CD4-positive, alpha-beta T cell treated with Interleukin-1 beta for 1 hour (primary cell): ENCODE measurements around the gene KIRREL3.

Experiments
- DNase-seq, 2 donors: peaks; one replicate each; pipeline ENCODE4 v3.0.0-alpha.2; 2020 to 2022

The KIRREL3 gene

DNA sequence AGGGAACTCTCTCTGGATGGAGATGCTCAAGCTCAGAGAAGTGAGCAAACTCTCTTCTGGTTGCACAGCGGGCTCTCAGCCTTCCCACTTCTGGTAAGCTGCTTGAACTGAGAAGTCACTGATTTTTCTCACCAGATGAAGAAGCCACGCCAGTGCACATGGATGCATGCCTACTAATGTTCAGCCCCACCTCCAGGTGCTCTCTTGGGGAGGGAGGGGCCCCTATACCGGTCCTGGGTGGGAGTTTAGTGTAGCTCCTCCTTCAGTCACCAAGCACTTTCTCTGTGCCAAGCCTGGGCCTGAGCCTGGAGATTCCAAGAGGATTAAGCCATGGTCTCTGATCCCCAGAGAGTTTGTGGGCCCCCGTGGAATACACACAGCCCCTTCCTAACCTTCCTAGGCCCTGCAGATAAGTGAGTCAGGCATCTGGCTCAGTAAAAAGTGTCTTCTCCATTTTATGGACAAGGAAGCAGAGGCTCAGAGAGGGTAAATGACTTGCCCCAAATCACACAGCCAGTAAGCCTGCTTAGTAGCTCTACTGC is 502.9 kb downstream of the KIRREL3 start:
- DNase-seq: no peak

DNA sequence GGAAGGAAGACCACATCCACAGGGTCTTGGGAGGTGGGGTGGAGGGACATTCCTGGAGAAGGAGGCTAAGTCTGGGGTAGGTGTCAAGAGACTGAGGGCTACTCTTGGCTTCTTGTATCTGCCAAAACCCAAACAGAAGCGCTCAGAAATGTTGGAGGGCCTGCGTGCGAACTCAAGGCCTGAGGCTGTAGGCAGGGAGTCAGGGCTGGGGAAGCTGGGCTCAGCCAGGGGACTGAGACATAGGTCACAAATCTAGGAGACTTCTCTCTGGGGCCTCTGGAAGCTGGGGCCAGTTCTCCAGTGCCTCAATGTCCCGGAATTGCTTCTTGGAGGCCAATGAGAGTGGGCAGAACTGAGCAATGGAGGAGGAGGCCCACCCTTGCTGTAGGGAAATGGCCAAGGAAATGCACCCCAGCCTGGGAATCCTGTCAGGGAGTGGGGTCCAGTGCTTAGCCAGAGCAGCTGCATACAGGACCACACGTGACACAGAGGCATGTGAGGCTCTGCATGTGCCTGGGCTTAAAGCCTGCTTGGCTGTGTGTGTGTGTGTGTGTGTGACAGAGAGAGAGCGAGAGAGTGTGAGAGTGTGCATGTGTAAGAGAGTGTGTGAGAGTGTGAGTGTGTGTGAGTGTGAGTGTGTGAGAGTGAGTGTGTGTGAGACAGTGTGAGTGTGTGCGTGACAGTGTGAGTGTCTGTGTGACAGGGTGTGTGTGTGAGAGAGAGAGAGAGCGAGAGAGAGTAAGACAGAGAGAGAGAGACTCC is 503.8 kb downstream of the KIRREL3 start:
- no peak for DNase-seq

DNA sequence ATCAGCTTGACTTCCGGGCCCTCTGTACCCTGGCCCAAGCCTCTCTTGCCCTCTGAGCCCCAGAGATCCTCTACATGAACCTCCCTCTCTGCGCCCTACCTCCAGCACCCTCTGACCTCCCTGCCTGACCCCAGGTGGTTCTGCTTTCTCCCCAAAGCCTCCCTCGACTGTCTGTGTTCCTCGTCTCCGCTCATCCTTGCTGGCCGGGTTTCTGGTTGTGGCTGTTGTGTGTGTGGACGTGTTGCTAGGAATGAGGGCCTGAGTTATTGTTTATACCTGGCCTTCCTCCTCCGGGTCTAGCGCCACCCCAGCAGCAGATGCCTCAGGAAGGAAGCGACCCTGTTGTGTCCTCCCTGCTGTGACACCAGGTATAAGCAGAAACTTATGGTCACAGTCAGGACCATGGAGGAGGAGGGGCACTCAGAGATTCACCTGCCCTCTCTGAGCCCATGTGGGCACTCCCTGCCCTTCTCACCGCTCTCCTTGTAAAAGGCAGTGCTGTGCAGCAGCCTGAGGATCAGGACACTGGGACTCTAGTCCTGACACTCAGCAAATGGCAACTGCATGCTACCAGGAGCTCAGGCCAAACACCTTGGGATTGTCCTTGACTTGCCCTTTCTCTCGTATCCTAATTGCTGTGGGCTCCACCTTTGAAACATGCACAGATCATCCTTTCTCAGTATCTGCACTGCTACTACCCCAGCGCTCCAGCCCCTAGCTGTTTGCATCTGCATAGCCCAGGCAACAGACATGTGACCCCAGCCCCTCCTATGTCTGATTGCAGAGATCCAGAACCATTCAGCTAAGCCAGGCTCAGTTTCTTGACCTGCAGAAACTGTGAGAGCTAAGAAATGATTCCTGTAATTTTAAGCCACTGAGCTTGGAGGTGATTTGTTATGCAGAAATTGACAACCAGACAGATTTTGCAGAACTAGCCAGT is 505.0 kb downstream of the KIRREL3 start:
- DNase-seq: no peak

- DNase-seq: no peak
Observed at GRCh38 chr11:126494831-126495230, 505.7 kb downstream of the KIRREL3 start.

- DNase-seq: no peak
Observed at GRCh38 chr11:126492331-126493082, 508.1 kb downstream of the KIRREL3 start.

DNA sequence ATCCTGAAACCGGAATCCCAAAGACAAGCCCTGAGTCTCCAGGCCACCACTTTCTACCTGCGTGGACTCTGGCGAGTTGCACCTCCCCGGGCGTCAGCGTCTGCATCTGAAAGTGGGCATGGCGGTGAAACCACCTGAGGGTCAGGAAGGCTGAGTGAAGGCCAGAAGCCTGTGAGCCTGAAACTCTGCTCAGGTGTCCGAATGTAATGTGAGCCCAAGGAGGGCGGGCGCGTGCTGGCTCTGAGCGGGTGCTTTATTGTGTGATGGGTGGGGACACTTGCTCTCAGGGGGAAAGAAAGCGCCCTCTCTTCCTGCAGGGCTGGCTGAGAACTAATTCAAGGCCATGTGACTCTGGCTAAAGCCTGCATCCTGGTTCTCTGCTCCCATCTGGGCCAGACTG is 509.5 kb downstream of the KIRREL3 start:
- DNase-seq: no peak

GRCh38 chr11:126489836-126490660 is 510.5 kb downstream of the KIRREL3 start:
- DNase-seq: no peak

- DNase-seq: no peak
Observed at GRCh38 chr11:126488591-126489370, 511.8 kb downstream of the KIRREL3 start.

DNA sequence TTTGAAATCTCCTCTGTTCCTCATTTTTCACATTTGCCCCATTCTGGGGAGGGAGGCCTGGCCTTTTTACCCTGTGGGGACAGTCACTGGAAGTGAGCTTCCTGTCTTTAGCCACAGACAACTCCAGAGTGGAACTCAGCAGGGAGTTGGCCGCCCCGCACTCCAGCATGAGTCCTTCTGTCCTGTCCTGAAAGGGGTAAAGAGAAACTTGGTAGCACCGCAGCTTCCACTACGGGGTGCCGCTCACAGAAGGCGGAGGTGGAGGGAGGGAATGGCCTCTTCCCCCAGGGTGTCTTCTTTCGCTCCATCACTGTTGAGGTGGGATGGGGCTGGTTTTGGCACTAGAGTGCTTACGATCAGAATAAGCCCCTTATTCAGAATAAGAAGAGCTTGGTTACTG is 512.9 kb downstream of the KIRREL3 start:
- no peak for DNase-seq

GRCh38 chr11:126485986-126486635 is 514.5 kb downstream of the KIRREL3 start:
- DNase-seq: no peak

- DNase-seq: no peak
Observed at GRCh38 chr11:126485021-126485792, 515.4 kb downstream of the KIRREL3 start.

- DNase-seq: no peak
Observed at GRCh38 chr11:126484266-126484665, 516.3 kb downstream of the KIRREL3 start.

GRCh38 chr11:126483621-126484195 is 516.9 kb downstream of the KIRREL3 start:
- DNase-seq: no peak

DNA sequence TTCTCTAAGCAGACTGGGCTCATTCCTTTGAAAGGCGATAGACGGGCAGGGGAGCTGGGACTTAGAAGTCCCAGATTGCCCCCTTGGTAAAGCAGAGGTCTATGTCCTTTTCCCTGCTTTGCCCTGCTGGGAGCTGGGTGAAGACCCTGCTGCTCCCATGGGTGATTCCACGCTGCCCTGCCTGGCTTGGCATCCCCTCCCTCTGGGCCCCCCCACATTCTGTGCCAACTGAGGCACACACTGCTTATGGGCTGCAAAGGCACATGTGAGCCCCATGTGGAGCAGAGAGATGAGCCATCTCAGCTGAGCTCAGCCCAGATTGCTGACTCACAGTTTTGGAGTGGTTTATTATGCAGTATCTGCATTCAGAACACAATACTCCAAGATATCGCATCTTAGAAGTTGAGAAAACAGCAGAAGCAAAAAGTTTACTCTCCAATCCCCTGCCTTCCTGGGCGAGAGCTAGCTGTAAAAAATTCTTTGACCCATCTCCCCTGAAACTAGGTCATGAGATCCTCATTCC is 517.9 kb downstream of the KIRREL3 start:
- no peak for DNase-seq

DNA sequence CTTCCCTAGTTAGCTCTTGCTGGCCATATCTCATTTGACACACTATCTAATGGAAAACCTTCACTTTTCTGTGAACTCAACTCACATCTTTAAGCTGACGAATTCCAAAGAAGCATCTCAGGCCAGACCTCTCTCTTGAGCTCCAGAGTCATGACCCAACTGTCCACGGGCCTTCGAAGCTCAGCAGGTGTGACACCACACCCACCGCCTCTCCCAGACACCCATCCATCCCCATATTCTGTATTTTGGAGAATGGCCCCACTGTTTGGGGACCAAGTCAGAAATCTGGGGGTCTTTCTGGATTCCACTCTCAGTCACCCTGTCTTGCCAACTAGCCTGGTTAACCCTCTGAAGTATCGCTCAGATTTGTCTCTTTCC is 519.3 kb downstream of the KIRREL3 start:
- no peak for DNase-seq

DNA sequence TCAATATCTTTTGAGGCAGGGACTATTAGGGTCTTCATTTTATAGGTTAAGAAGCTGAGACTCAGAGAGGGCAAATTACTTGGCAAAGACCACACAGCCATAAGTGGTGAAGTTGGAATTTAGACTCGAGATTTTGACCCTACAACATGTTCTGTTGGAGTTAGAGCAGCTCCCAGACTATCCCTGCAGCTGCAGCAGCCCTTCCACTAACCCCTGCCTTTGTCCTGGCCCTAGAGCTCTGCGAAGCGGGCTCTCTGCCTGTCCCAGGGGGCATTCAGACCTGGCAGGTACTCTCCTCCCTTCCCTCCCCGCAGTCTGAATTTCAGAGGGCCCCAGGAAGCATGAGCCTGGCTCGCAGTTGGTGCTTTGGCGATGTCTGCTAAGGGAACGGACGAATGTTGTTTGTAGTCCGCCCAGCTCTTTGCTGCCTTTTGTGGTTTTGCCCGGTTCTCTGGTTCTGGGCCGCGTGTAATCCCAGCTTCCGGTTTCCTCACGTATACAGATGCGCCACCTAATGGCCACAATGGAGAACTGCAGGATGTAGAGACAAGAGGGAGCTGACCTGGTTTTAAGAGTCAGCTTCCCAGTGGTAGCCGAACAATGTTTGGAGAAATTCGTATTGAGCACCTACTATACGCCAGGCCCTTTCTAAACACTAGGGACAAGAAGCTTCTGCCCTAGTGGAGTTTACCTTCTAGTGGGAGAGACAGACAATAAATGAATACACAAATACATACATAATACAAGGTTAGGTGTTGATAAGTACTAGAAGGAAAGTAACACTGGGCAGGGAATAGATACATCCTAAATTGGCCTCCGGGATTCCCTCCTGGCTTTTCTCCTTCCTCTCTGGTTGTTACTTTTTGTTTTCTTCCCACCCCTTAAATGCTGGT is 519.9 kb downstream of the KIRREL3 start:
- DNase-seq: peak; percentile 75 to 77

- no peak for DNase-seq
Observed at GRCh38 chr11:126480015-126480409, 520.6 kb downstream of the KIRREL3 start.
